H1 (cell line): ENCODE data around the gene NUBPL.

Experiments used
- EZH2 ChIP-seq: fragments of 200-600 bp; sonication (generic); IDR thresholded peaks from 2 replicates; pipeline ENCODE4 v1.7.1; 2012; ENCODE audit warnings: low read depth, mild to moderate bottlenecking, moderate library complexity, low read length, inconsistent platforms; ENCODE audit not compliant: severe bottlenecking
- ZNF274 ChIP-seq: IDR thresholded peaks from 2 replicates; pipeline ENCODE4 v1.7.0; 2012; ENCODE audit warnings: low read length, borderline replicate concordance; ENCODE audit errors: extremely low read depth

DNA sequence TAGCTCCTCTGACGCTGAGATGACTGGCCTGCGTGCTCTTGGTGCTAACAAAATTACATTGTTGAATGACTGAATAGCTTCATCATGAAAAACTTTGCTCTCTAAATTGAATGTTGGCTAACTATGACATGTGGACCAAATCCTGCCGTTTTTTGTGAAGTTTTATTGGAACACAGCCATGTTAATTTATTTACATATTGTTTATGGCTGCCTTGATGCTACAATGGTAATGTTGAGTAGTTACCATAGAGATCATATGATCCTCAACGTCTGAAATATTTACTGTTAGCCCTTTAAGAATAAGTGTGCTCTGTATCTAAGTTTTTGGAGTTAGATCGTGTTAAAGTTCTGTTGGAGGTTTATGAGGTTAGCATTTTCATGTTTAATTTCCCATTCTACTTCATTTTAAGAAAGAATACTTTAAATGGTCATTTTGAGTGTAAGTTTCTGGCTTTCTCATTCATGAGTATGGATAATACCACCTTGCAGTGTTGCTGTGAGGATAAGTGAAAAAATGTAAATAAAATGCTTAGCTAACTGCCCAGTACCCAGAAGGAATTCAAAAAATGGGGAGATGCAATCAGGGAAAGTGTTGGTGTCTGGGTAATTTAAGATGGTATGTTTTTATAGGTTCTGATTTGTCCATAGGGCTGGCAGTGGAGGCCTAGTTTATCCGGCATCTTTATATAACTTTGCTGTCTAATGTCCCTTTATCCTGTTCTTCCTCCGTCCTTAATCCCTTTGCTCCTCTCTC lies 35.3 kb downstream of the NUBPL start:
- TF ChIP-seq EZH2 = no peak
- TF ChIP-seq ZNF274 = no peak
